IMR-90 (cell line): ENCODE measurements around the gene SNX33. TPM values are rescaled to one million over a fixed set of nuclear protein-coding genes. Genes with fewer than 3 reads are reported as not detected.

ENCODE experiments used
- ATAC-seq: fragments of 200-7000 bp; cut with Tn5 transposase; 2 replicates; pipeline ENCODE4 v1.9.1; 2020; ENCODE audit warnings: low read depth, mild to moderate bottlenecking, moderate library complexity
- BruUV-seq: library from RNA; stranded (reverse); fragments of 400-500 nt; replicated peaks from 2 replicates; lab custom pipeline; 2021; lab: Mats Ljungman, UMichigan
- CTCF ChIA-PET: fragments of 300-600 bp; formaldehyde crosslinking; extraction: SDS; loops from one replicate; lab custom pipeline; 2021; ENCODE audit warnings: antibody characterized with exemption; lab: Yijun Ruan, JAX
- POLR2A ChIA-PET: fragments of 300-600 bp; sonication (Branson Sonifier 250); formaldehyde crosslinking; loops from one replicate; lab custom pipeline; 2022; ENCODE audit warnings: antibody characterized with exemption; ENCODE audit not compliant: unreplicated experiment; lab: Charles Lee
- DNase-seq: peaks from one replicate; pipeline ENCODE4 v3.0.0; 2013
- H2AFZ ChIP-seq: replicated peaks from 2 replicates; pipeline ENCODE3; 2013; ENCODE audit warnings: low read length, mild to moderate bottlenecking; ENCODE audit not compliant: poor library complexity
- H2AK5ac ChIP-seq: 2 replicates; pipeline ENCODE4 v1.6.1; 2013; ENCODE audit warnings: low read depth, low read length, inconsistent platforms
- H2AK9ac ChIP-seq: replicated peaks from 2 replicates; pipeline ENCODE3; 2013; ENCODE audit warnings: mild to moderate bottlenecking, low read depth, low read length, moderate library complexity; ENCODE audit not compliant: poor library complexity
- H2BK120ac ChIP-seq: 2 replicates; pipeline ENCODE4 v1.6.1; 2013; ENCODE audit warnings: low read depth, low read length, inconsistent platforms
- H2BK15ac ChIP-seq: 3 replicates; pipeline ENCODE4 v1.6.1; 2013; ENCODE audit warnings: low read depth, low read length, inconsistent platforms
- H2BK20ac ChIP-seq: 2 replicates; pipeline ENCODE4 v1.6.1; 2013; ENCODE audit warnings: low read depth, mild to moderate bottlenecking, inconsistent platforms, low read length, moderate library complexity
- H2BK5ac ChIP-seq: 2 replicates; pipeline ENCODE4 v1.6.1; 2013; ENCODE audit warnings: mild to moderate bottlenecking, low read depth, low read length, inconsistent platforms; ENCODE audit not compliant: poor library complexity, severe bottlenecking
- H3K14ac ChIP-seq: replicated peaks from 2 replicates; pipeline ENCODE4 v1.6.1; 2013; ENCODE audit warnings: low read depth, low read length, inconsistent platforms
- H3K18ac ChIP-seq: 2 replicates; pipeline ENCODE4 v1.6.1; 2013; ENCODE audit warnings: low read depth, low read length, control low read depth
- H3K23ac ChIP-seq: 2 replicates; pipeline ENCODE4 v1.6.1; 2013; ENCODE audit warnings: low read depth, low read length, inconsistent platforms
- H3K27ac ChIP-seq: 2 replicates; pipeline ENCODE4 v1.5.1; 2013; ENCODE audit warnings: mild to moderate bottlenecking, control low read depth, low read length; ENCODE audit not compliant: insufficient read depth
- H3K27me3 ChIP-seq: 2 replicates; pipeline ENCODE4 v1.6.1; 2013; ENCODE audit warnings: low read length; ENCODE audit not compliant: control insufficient read depth, insufficient read depth
- H3K36me3 ChIP-seq: 2 replicates; pipeline ENCODE4 v1.6.1; 2013; ENCODE audit warnings: low read length, mixed read lengths; ENCODE audit not compliant: control insufficient read depth, insufficient read depth
- H3K4ac ChIP-seq: 2 replicates; pipeline ENCODE4 v1.6.1; 2013; ENCODE audit warnings: low read depth, low read length, inconsistent platforms
- H3K4me1 ChIP-seq: 2 replicates; pipeline ENCODE4 v1.6.1; 2013; ENCODE audit warnings: low read length, mixed read lengths; ENCODE audit not compliant: control insufficient read depth, insufficient read depth
- H3K4me2 ChIP-seq: 2 replicates; pipeline ENCODE4 v1.6.1; 2013; ENCODE audit warnings: low read depth, mild to moderate bottlenecking, control low read depth, low read length, moderate library complexity
- H3K4me3 ChIP-seq: 2 replicates; pipeline ENCODE4 v1.5.1; 2013; ENCODE audit warnings: low read depth, mild to moderate bottlenecking, control low read depth, low read length, moderate library complexity; ENCODE audit not compliant: insufficient read depth
- H3K56ac ChIP-seq: 2 replicates; pipeline ENCODE4 v1.6.1; 2013; ENCODE audit warnings: low read length, inconsistent platforms; ENCODE audit not compliant: insufficient read depth; ENCODE audit errors: extremely low read depth
- H3K79me1 ChIP-seq, 2 experiments: 2 replicates each; pipeline ENCODE4 v1.6.1; 2013; ENCODE audit warnings: low read length in 2 of 2, inconsistent platforms in 1 of 2, low read depth in 1 of 2
- H3K9ac ChIP-seq: 2 replicates; pipeline ENCODE4 v1.6.1; 2013; ENCODE audit warnings: low read depth, low read length, control low read depth
- H3K9me1 ChIP-seq: 2 replicates; pipeline ENCODE4 v1.6.1; 2013; ENCODE audit warnings: low read length, inconsistent platforms; ENCODE audit not compliant: insufficient read depth
- H3K9me3 ChIP-seq: 2 replicates; pipeline ENCODE4 v1.6.1; 2013; ENCODE audit warnings: low read length; ENCODE audit not compliant: control insufficient read depth, insufficient read depth
- H4K20me1 ChIP-seq: 2 replicates; pipeline ENCODE4 v1.6.1; 2013; ENCODE audit warnings: low read length, inconsistent platforms; ENCODE audit not compliant: insufficient read depth
- H4K5ac ChIP-seq: 2 replicates; pipeline ENCODE4 v1.6.1; 2013; ENCODE audit warnings: mild to moderate bottlenecking, low read depth, low read length, control low read depth
- H4K8ac ChIP-seq, 2 experiments: 2 replicates each; pipeline ENCODE4 v1.6.1; 2013; ENCODE audit warnings: low read depth in 2 of 2, low read length in 2 of 2, control low read depth in 1 of 2, inconsistent platforms in 1 of 2
- H4K91ac ChIP-seq: 2 replicates; pipeline ENCODE4 v1.6.1; 2013; ENCODE audit warnings: low read depth, low read length, inconsistent platforms; ENCODE audit not compliant: insufficient read depth
- CEBPB ChIP-seq: IDR thresholded peaks from 2 replicates; pipeline ENCODE4 v1.6.1; 2012; ENCODE audit warnings: low read depth, low read length, improper control_type of control experiment
- CHD1 ChIP-seq: IDR thresholded peaks from 2 replicates; pipeline ENCODE4 v1.6.1; 2012; ENCODE audit warnings: low read depth, low read length, improper control_type of control experiment
- MAZ ChIP-seq: IDR thresholded peaks from 2 replicates; pipeline ENCODE4 v1.6.1; 2012; ENCODE audit warnings: low read depth, mild to moderate bottlenecking, low read length, improper control_type of control experiment, moderate library complexity, borderline replicate concordance
- MXI1 ChIP-seq: IDR thresholded peaks from 2 replicates; pipeline ENCODE4 v1.6.1; 2012; ENCODE audit warnings: low read depth, mild to moderate bottlenecking, low read length, moderate library complexity, borderline replicate concordance
- RAD21 ChIP-seq: IDR thresholded peaks from 2 replicates; pipeline ENCODE4 v1.6.1; 2012; ENCODE audit warnings: low read length, improper control_type of control experiment
- RCOR1 ChIP-seq: IDR thresholded peaks from 2 replicates; pipeline ENCODE4 v1.6.1; 2012; ENCODE audit warnings: mild to moderate bottlenecking, low read length, improper control_type of control experiment; ENCODE audit not compliant: insufficient replicate concordance
- WGBS, 2 experiments: methylation state at CpG; one replicate each; pipeline versions ENCODE4 v1.1.5 to v1.1.7; 2013; ENCODE audit warnings: missing lambda C conversion rate in 2 of 2; ENCODE audit not compliant: insufficient read length in 1 of 2; ENCODE audit errors: extremely low coverage in 2 of 2; 5-methylcytosine and 5-hydroxymethylcytosine counted together
- dilution Hi-C: fragments of 300-500 bp; cut with HindIII; formaldehyde crosslinking; loops from one replicate; pipeline ENCODE4 v1.14.3; 2018; ENCODE audit warnings: low sequenced_read_pairs; ENCODE audit not compliant: unreplicated experiment
- in situ Hi-C: fragments of 300-500 bp; cut with MboI; formaldehyde crosslinking; loops from 3 replicates; pipeline ENCODE4 v1.14.3; 2019; ENCODE audit warnings: low sequenced_read_pairs, inconsistent platforms, mixed read lengths
- intact Hi-C: fragments of 100-400 bp; cut with micrococcal nuclease; formaldehyde crosslinking; loops from 2 replicates; pipeline ENCODE4 v1.10.0; 2022
- polyA plus RNA-seq, 3 experiments: library from polyadenylated mRNA; depleted of rRNA; stranded (reverse); fragments of >200 nt; gene quantifications; 2 replicates each; pipeline ENCODE4 v1.2.3, GENCODE V29; 2012; ENCODE audit warnings: low replicate concordance in 1 of 3
- total RNA-seq: library from RNA; depleted of rRNA; stranded (reverse); fragments of >200 nt; gene quantifications from 2 replicates; pipeline ENCODE4 v1.2.3, GENCODE V29; 2012

The SNX33 gene
- total and polyA plus RNA-seq, 2 of the 4 experiments (the other 2 are of a cell fraction), result 12.7 to 14.6 TPM

DNA sequence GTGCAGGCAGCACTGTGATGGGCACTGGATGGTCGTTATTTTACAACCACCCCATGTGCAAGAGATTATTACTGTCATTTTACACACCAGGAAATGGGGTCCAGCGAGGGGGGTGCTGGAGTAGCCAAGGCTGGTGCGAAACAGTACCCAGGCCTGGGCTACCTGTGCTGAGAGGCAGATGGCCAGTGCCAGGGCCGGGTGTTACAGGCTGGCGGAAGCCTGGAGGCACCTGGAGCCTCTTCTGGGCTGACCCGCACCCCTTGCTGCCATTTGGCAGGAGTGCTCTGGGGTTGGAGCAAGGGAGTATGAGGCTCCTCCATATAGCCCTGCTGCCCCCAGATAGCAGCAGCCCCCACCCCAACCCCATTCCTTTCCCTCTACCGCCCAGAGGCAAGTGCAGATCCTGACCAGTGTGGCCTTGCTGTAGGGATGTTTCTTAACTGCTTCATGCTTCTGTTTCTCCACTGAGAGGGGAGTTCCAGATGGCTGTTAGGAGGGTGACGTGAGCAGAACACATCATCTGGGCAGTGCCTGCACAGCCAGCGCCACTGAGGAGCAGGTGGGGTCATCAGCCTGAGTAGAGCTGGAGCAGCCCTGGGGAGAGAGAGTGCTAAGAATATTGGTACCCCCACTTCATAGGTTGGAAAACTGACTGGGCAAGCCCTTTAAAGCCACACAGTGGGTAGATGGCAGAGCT is 15.3 kb downstream of the SNX33 start:
- Histone ChIP-seq H3K9me1 (peaks cover 38% of the 10 kb centered on the region), H2AK9ac (peak overlapping the region; percentile 85), H3K4me3 (no peak overlapping the region), H2BK5ac (peak overlapping the region; percentile 95), H4K8ac (no peak overlapping the region; a peak in 1 of 4 replicates), H3K27me3 (no peaks in the 10 kb centered on the region), H4K5ac (no peak overlapping the region), H3K4ac (peak overlapping the region; percentile 98), H2BK120ac (no peak overlapping the region; the same call in 1 of the 2 replicates), H3K4me2 (no peak overlapping the region), H3K9ac (no peak overlapping the region), H3K36me3 (peaks cover 23% of the 10 kb centered on the region), H3K18ac (no peak overlapping the region), H3K14ac (0 out of 2 replicates have a peak overlapping the region, but pooled peaks have one; percentile 30), H3K56ac (no peak overlapping the region), H4K91ac (peak overlapping the region; percentile 68; the same call in 1 of the 2 replicates), H3K23ac (no peak overlapping the region), H3K4me1 (peaks cover 34% of the 10 kb centered on the region), H2AFZ (no peak overlapping the region), H2AK5ac (peak overlapping the region; percentile 61), H4K20me1 (peaks cover 14% of the 10 kb centered on the region; the same call in 1 of the 2 replicates), H2BK20ac (no peak overlapping the region), H3K27ac (no peak overlapping the region), H3K79me1 (peaks cover 21 to 89% of the 10 kb centered on the region in 2 experiments; a peak in 3 of 4 replicates), H3K9me3 (no peaks in the 10 kb centered on the region), H2BK15ac (no peak overlapping the region)
- ChIA-PET CTCF (no interaction called here), POLR2A (no interaction called here)
- in situ Hi-C loops (loop anchor here (10.0 kb wide), 1 partner anchor 62 kb away; a partner anchor contains a TSS), intact Hi-C loops (no loop called here), dilution Hi-C loops (no loop called here)
- ATAC-seq (no peak), DNase-seq (no peak)
- 100% methylated on average over 1 of the region's 9 CpGs; no CpG with 5 or more reads in 1 of the 2 experiments for WGBS, 2 experiments
- TF ChIP-seq MXI1 (no peak), CHD1 (no peak), RAD21 (no peak), CEBPB (no peak), MAZ (no peak), RCOR1 (no peak)
- BruUV-seq, result no TSS peak
